Sigmoid colon (tissue), 4 donors: ENCODE results near the gene LPAR3.

Experiments used
- EP300 ChIP-seq, 4 donors: sonication (generic); formaldehyde crosslinking; IDR thresholded peaks; one replicate each; pipeline ENCODE4 v1.6.1; 2017; ENCODE audit warnings: antibody characterized with exemption in 4 of 4
- POLR2A ChIP-seq, 2 donors: fragments of 450-650 bp; IDR thresholded peaks; one replicate each; pipeline ENCODE4 v1.6.1; 2016; ENCODE audit warnings: antibody characterized with exemption in 2 of 2, mild to moderate bottlenecking in 2 of 2, moderate library complexity in 2 of 2
- POLR2AphosphoS5 ChIP-seq, 4 donors: sonication (generic); formaldehyde crosslinking; IDR thresholded peaks; one replicate each; pipeline ENCODE4 v1.6.1; 2017; ENCODE audit warnings: antibody characterized with exemption in 4 of 4
- TF ChIP-seq, protein P1 (sequence below), 4 experiments: fragments of 450-650 bp in 3 of 4; fragments of 200-600 bp in 1 of 4; IDR thresholded peaks; one replicate each; pipeline ENCODE4 v1.5.1; 2016 to 2019; ENCODE audit warnings: antibody characterized with exemption in 4 of 4, mild to moderate bottlenecking in 3 of 4, moderate library complexity in 2 of 4

GRCh38 chr1:84780000-84780716 lies 112.8 kb downstream of the LPAR3 start:
- TF ChIP-seq, protein P1, sequence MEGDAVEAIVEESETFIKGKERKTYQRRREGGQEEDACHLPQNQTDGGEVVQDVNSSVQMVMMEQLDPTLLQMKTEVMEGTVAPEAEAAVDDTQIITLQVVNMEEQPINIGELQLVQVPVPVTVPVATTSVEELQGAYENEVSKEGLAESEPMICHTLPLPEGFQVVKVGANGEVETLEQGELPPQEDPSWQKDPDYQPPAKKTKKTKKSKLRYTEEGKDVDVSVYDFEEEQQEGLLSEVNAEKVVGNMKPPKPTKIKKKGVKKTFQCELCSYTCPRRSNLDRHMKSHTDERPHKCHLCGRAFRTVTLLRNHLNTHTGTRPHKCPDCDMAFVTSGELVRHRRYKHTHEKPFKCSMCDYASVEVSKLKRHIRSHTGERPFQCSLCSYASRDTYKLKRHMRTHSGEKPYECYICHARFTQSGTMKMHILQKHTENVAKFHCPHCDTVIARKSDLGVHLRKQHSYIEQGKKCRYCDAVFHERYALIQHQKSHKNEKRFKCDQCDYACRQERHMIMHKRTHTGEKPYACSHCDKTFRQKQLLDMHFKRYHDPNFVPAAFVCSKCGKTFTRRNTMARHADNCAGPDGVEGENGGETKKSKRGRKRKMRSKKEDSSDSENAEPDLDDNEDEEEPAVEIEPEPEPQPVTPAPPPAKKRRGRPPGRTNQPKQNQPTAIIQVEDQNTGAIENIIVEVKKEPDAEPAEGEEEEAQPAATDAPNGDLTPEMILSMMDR (IDR thresholded peaks at IDR 0.05), result no peak
- TF ChIP-seq POLR2AphosphoS5 (IDR thresholded peaks at IDR 0.05) (no peak), POLR2A (IDR thresholded peaks at IDR 0.05) (no peak), EP300 (IDR thresholded peaks at IDR 0.05) (no peak)
